Measurements from ENCODE around the gene SLK. TPM values are rescaled to one million over a fixed set of nuclear protein-coding genes. Genes with fewer than 3 reads are reported as not detected.
A peak's percentile ranks its signal among the peaks of the same experiment; 100 is the strongest.

SLK gene
- total RNA-seq, 2 experiments from 2014 or later, result 20.5 to 20.8 TPM

- intact Hi-C loops (cut with DNase I, micrococcal nuclease), result loop anchor here in 1 of 2 experiments (2.0 kb wide), 1 partner anchor 203 kb away; no protein-coding TSS in a partner anchor
- Mint-ChIP-seq H3K9me3 (no peaks in the 10 kb centered on the region), H3K4me1 (ENCODE audit: low read depth) (peaks cover 20% of the 10 kb centered on the region), H3K27me3 (no peaks in the 10 kb centered on the region), H3K27ac (no peak overlapping the region), H3K4me3 (no peak overlapping the region), H3K36me3 (ENCODE audit: low read depth) (peaks cover 9% of the 10 kb centered on the region)
- Histone ChIP-seq H3K9me3 (ENCODE audit: control insufficient read depth in 1 of 2, insufficient read depth in 1 of 2, low read length in 2 of 2) (no peaks in the 10 kb centered on the region), H3K4me3 (ENCODE audit: low read length) (no peak overlapping the region), H3K27me3 (ENCODE audit: control insufficient read depth in 1 of 2, insufficient read depth in 2 of 2, low read length in 2 of 2) (no peaks in the 10 kb centered on the region), H3K4me1 (ENCODE audit: insufficient read depth, low read length) (peaks cover 31% of the 10 kb centered on the region), H3K36me3 (ENCODE audit: insufficient read depth, low read length) (no peaks in the 10 kb centered on the region), H3K27ac (ENCODE audit: low read depth in 1 of 2, low read length in 2 of 2) (no peak overlapping the region)
- no peak for ATAC-seq (ENCODE audit: poor library complexity)
- TF ChIP-seq, protein P1, sequence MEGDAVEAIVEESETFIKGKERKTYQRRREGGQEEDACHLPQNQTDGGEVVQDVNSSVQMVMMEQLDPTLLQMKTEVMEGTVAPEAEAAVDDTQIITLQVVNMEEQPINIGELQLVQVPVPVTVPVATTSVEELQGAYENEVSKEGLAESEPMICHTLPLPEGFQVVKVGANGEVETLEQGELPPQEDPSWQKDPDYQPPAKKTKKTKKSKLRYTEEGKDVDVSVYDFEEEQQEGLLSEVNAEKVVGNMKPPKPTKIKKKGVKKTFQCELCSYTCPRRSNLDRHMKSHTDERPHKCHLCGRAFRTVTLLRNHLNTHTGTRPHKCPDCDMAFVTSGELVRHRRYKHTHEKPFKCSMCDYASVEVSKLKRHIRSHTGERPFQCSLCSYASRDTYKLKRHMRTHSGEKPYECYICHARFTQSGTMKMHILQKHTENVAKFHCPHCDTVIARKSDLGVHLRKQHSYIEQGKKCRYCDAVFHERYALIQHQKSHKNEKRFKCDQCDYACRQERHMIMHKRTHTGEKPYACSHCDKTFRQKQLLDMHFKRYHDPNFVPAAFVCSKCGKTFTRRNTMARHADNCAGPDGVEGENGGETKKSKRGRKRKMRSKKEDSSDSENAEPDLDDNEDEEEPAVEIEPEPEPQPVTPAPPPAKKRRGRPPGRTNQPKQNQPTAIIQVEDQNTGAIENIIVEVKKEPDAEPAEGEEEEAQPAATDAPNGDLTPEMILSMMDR (IDR thresholded peaks at IDR 0.05), result no peak
- ChIA-PET CTCF (interaction anchor here (0.8 to 1.3 kb wide), 5 partner anchors 11 to 39 kb away, joined by 3 to 6 read pairs (median 3); no protein-coding TSS in a partner anchor), POLR2A (interaction anchor here (1.1 to 2.4 kb wide), 3 partner anchors 11 to 200 kb away, joined by 4 to 10 read pairs (median 9); partner anchors contain the start of gene SFR1)
- DNase-seq, result peak in 7 of 14 experiments; percentile 14 to 70 (median 37)
Measured at GRCh38 chr10:103921750-103922195, 45.2 kb upstream of the SLK start.

DNA sequence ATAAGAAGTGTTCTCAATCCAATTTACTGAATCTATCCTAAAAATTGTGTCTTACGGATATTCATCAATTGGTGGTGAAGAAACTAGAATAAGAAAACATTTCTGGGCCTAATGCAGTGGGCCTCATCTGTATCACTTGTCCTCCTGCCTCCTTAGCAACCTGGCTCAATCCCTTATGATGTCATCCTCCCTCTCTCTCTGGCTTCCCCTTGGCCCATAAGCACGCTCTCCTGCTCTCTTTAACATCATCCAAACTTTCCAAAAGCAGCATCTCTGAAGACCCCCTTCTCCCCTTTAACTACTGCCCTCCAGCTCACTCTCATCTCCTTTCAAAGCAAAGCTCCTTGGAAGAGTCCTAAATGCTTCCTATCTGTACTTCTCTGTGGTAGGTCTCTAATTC is 44.3 kb upstream of the SLK start:
- TF ChIP-seq, protein P1 (IDR thresholded peaks at IDR 0.05), result no peak
- intact Hi-C loops (cut with DNase I, micrococcal nuclease), result no loop called here
- no peak for DNase-seq
- POLR2A ChIA-PET, result interaction anchor here (2.4 kb wide), 1 partner anchor 11 kb away, joined by 10 read pairs; no protein-coding TSS in a partner anchor
- no peak overlapping the region for H3K27ac ChIP-seq (ENCODE audit: low read depth in 1 of 2, low read length in 2 of 2)
- H3K36me3 ChIP-seq (ENCODE audit: insufficient read depth, low read length), result no peaks in the 10 kb centered on the region
- no peak for ATAC-seq (ENCODE audit: poor library complexity)
- no peaks in the 10 kb centered on the region for H3K27me3 ChIP-seq (ENCODE audit: control insufficient read depth in 1 of 2, insufficient read depth in 2 of 2, low read length in 2 of 2)
- no peaks in the 10 kb centered on the region for H3K27me3 Mint-ChIP-seq
- H3K4me1 ChIP-seq (ENCODE audit: insufficient read depth, low read length), result peaks cover 24% of the 10 kb centered on the region
- H3K4me1 Mint-ChIP-seq (ENCODE audit: low read depth), result peaks cover 16% of the 10 kb centered on the region
- no peaks in the 10 kb centered on the region for H3K9me3 Mint-ChIP-seq
- H3K27ac Mint-ChIP-seq, result no peak overlapping the region
- H3K4me3 ChIP-seq (ENCODE audit: low read length), result no peak overlapping the region
- no peaks in the 10 kb centered on the region for H3K9me3 ChIP-seq (ENCODE audit: control insufficient read depth in 1 of 2, insufficient read depth in 1 of 2, low read length in 2 of 2)
- CTCF ChIA-PET, result no interaction called here
- no peak overlapping the region for H3K4me3 Mint-ChIP-seq
- peaks cover 7% of the 10 kb centered on the region for H3K36me3 Mint-ChIP-seq (ENCODE audit: low read depth)

GRCh38 chr10:103923502-103923901 is 43.4 kb upstream of the SLK start:
- POLR2A ChIA-PET, result no interaction called here
- peaks cover 8% of the 10 kb centered on the region for H3K4me1 Mint-ChIP-seq (ENCODE audit: low read depth)

More at GRCh38 chr10:103923502-103923901, 43.4 kb upstream of the SLK start:
- H3K27me3 Mint-ChIP-seq, result no peaks in the 10 kb centered on the region
- intact Hi-C loops (cut with DNase I, micrococcal nuclease), result no loop called here
- H3K36me3 Mint-ChIP-seq (ENCODE audit: low read depth), result peaks cover 1% of the 10 kb centered on the region
- no peak overlapping the region for H3K27ac ChIP-seq (ENCODE audit: low read depth in 1 of 2, low read length in 2 of 2)
- ATAC-seq (ENCODE audit: poor library complexity), result no peak
- H3K27ac Mint-ChIP-seq, result no peak overlapping the region
- no peak overlapping the region for H3K4me3 ChIP-seq (ENCODE audit: low read length)
- CTCF ChIA-PET, result interaction anchor here (1.0 kb wide), 1 partner anchor 105 kb away, joined by 3 read pairs; no protein-coding TSS in a partner anchor
- no peaks in the 10 kb centered on the region for H3K9me3 Mint-ChIP-seq
- no peaks in the 10 kb centered on the region for H3K27me3 ChIP-seq (ENCODE audit: control insufficient read depth in 1 of 2, insufficient read depth in 2 of 2, low read length in 2 of 2)
- TF ChIP-seq, protein P1 (IDR thresholded peaks at IDR 0.05), result no peak
- peaks cover 23% of the 10 kb centered on the region for H3K4me1 ChIP-seq (ENCODE audit: insufficient read depth, low read length)
- no peak overlapping the region for H3K4me3 Mint-ChIP-seq
- no peaks in the 10 kb centered on the region for H3K36me3 ChIP-seq (ENCODE audit: insufficient read depth, low read length)
- no peak for DNase-seq
- H3K9me3 ChIP-seq (ENCODE audit: control insufficient read depth in 1 of 2, insufficient read depth in 1 of 2, low read length in 2 of 2), result no peaks in the 10 kb centered on the region
